Neural progenitor cell (in vitro differentiated cells): Measurements from ENCODE around the gene SRXN1. TPM values are rescaled to one million over a fixed set of nuclear protein-coding genes. Genes with fewer than 3 reads are reported as not detected.

Experiments used
- DNase-seq: peaks from one replicate; pipeline ENCODE4 v3.0.0-alpha.2; 2016; ENCODE audit warnings: low spot score
- H2AFZ ChIP-seq: fragments of 200-600 bp; sonication (generic); replicated peaks from 2 replicates; pipeline ENCODE4 v1.6.1; 2016; ENCODE audit warnings: antibody characterized with exemption
- H3F3A ChIP-seq: fragments of 200-600 bp; sonication (generic); 2 replicates; pipeline ENCODE4 v1.6.1; 2016; ENCODE audit warnings: antibody characterized with exemption, low read depth
- H3K27ac ChIP-seq: fragments of 200-600 bp; sonication (generic); 2 replicates; pipeline ENCODE4 v1.5.1; 2016; ENCODE audit warnings: mild to moderate bottlenecking
- H3K27me3 ChIP-seq: fragments of 200-600 bp; sonication (generic); 2 replicates; pipeline ENCODE4 v1.6.1; 2016; ENCODE audit warnings: mild to moderate bottlenecking, moderate library complexity
- H3K36me3 ChIP-seq: fragments of 200-600 bp; sonication (generic); 2 replicates; pipeline ENCODE4 v1.5.1; 2016
- H3K4me1 ChIP-seq: fragments of 200-600 bp; sonication (generic); 2 replicates; pipeline ENCODE4 v1.6.1; 2016; ENCODE audit warnings: mixed run types
- H3K4me2 ChIP-seq: fragments of 200-600 bp; sonication (generic); 2 replicates; pipeline ENCODE4 v1.6.1; 2016
- H3K4me3 ChIP-seq: fragments of 200-600 bp; sonication (generic); 2 replicates; pipeline ENCODE4 v1.5.1; 2016
- H3K79me2 ChIP-seq: fragments of 200-600 bp; sonication (generic); 2 replicates; pipeline ENCODE4 v1.6.1; 2016; ENCODE audit warnings: low read depth
- H3K9ac ChIP-seq: fragments of 200-600 bp; sonication (generic); 2 replicates; pipeline ENCODE4 v1.6.1; 2016
- H3K9me3 ChIP-seq: fragments of 200-600 bp; sonication (generic); 2 replicates; pipeline ENCODE4 v1.5.1; 2016; ENCODE audit warnings: low read depth
- H4K20me1 ChIP-seq: fragments of 200-600 bp; sonication (generic); 2 replicates; pipeline ENCODE4 v1.6.1; 2016; ENCODE audit warnings: low read depth
- H3K27ac Mint-ChIP-seq: 3 replicates; pipeline ENCODE4 v1.8.0; 2021; ENCODE audit warnings: mixed read lengths
- H3K27me3 Mint-ChIP-seq: 2 replicates; pipeline ENCODE4 v1.8.0; 2022; ENCODE audit warnings: low read depth, mild to moderate bottlenecking, inconsistent platforms, moderate library complexity, mixed read lengths; ENCODE audit not compliant: insufficient read depth
- H3K36me3 Mint-ChIP-seq: 3 replicates; pipeline ENCODE4 v1.8.0; 2021; ENCODE audit warnings: mixed read lengths
- H3K4me1 Mint-ChIP-seq: 3 replicates; pipeline ENCODE4 v1.8.0; 2021; ENCODE audit warnings: mixed read lengths
- H3K4me3 Mint-ChIP-seq: 3 replicates; pipeline ENCODE4 v1.8.0; 2021; ENCODE audit warnings: mild to moderate bottlenecking, moderate library complexity, mixed read lengths
- H3K9me3 Mint-ChIP-seq: 3 replicates; pipeline ENCODE4 v1.8.0; 2020; ENCODE audit warnings: mixed read lengths
- CTCF ChIP-seq: fragments of 200-600 bp; sonication (generic); IDR thresholded peaks from 2 replicates; pipeline ENCODE4 v1.5.1; 2017; ENCODE audit warnings: antibody characterized with exemption, mild to moderate bottlenecking
- EZH2 ChIP-seq: fragments of 200-600 bp; sonication (generic); IDR thresholded peaks from 2 replicates; pipeline ENCODE4 v1.6.1; 2017; ENCODE audit warnings: antibody characterized with exemption, mild to moderate bottlenecking, moderate library complexity
- EZH2phosphoT487 ChIP-seq: fragments of 200-600 bp; sonication (generic); IDR thresholded peaks from 2 replicates; pipeline ENCODE4 v1.6.1; 2017; ENCODE audit warnings: antibody characterized with exemption
- total RNA-seq: library from RNA; depleted of rRNA; stranded (reverse); fragments of >200 nt; gene quantifications from 2 replicates; pipeline ENCODE4 v1.2.3, GENCODE V29; 2015; ENCODE audit warnings: low replicate concordance

SRXN1 gene
- total RNA-seq, 1 donor from 2014 or later, result 6.8 TPM

- Histone ChIP-seq H3K9me3 (no peaks in the 10 kb centered on the region), H3F3A (peaks cover 18% of the 10 kb centered on the region), H3K79me2 (no peaks in the 10 kb centered on the region), H3K4me1 (no peaks in the 10 kb centered on the region), H3K4me2 (peak overlapping the region; percentile 72), H4K20me1 (peaks cover 22% of the 10 kb centered on the region), H2AFZ (peak overlapping the region; percentile 57), H3K27ac (no peak overlapping the region), H3K27me3 (peaks cover 67% of the 10 kb centered on the region), H3K9ac (no peak overlapping the region), H3K4me3 (peak overlapping the region; percentile 40), H3K36me3 (no peaks in the 10 kb centered on the region)
- H3K27me3 Mint-ChIP-seq, result peaks cover 35% of the 10 kb centered on the region
- DNase-seq, result no peak
- TF ChIP-seq EZH2 (peak; percentile 94), CTCF (no peak), EZH2phosphoT487 (peak; percentile 87)
- H3K36me3 Mint-ChIP-seq, result no peaks in the 10 kb centered on the region
- peak overlapping the region; percentile 64 for H3K4me3 Mint-ChIP-seq
- no peak overlapping the region for H3K27ac Mint-ChIP-seq
- no peaks in the 10 kb centered on the region for H3K9me3 Mint-ChIP-seq
- H3K4me1 Mint-ChIP-seq, result peaks cover 11% of the 10 kb centered on the region
These were observed 43.5 kb downstream of the SRXN1 start for GRCh38 chr20:609371-609964.

- Histone ChIP-seq H3K79me2 (no peaks in the 10 kb centered on the region), H3F3A (peaks cover 18% of the 10 kb centered on the region), H3K4me1 (no peaks in the 10 kb centered on the region), H3K4me3 (peak overlapping the region; percentile 40), H3K27me3 (peaks cover 67% of the 10 kb centered on the region), H4K20me1 (peaks cover 22% of the 10 kb centered on the region), H3K4me2 (peak overlapping the region; percentile 72), H3K9ac (no peak overlapping the region), H3K9me3 (no peaks in the 10 kb centered on the region), H2AFZ (no peak overlapping the region), H3K36me3 (no peaks in the 10 kb centered on the region), H3K27ac (no peak overlapping the region)
- Mint-ChIP-seq H3K36me3 (no peaks in the 10 kb centered on the region), H3K27ac (no peak overlapping the region), H3K9me3 (no peaks in the 10 kb centered on the region), H3K4me1 (peaks cover 14% of the 10 kb centered on the region), H3K27me3 (peaks cover 37% of the 10 kb centered on the region), H3K4me3 (peak overlapping the region; percentile 64)
- TF ChIP-seq CTCF (no peak), EZH2 (no peak), EZH2phosphoT487 (no peak)
- DNase-seq, result no peak
These were observed 44.0 kb downstream of the SRXN1 start for GRCh38 chr20:608970-609369.

- Mint-ChIP-seq H3K36me3 (no peaks in the 10 kb centered on the region), H3K27me3 (peaks cover 34% of the 10 kb centered on the region), H3K9me3 (no peaks in the 10 kb centered on the region), H3K4me1 (peaks cover 16% of the 10 kb centered on the region), H3K4me3 (no peak overlapping the region), H3K27ac (no peak overlapping the region)
- Histone ChIP-seq H3K27me3 (peaks cover 57% of the 10 kb centered on the region), H3F3A (peaks cover 18% of the 10 kb centered on the region), H3K27ac (no peak overlapping the region), H3K79me2 (no peaks in the 10 kb centered on the region), H2AFZ (no peak overlapping the region), H3K9ac (no peak overlapping the region), H3K4me1 (no peaks in the 10 kb centered on the region), H3K4me3 (no peak overlapping the region), H3K36me3 (no peaks in the 10 kb centered on the region), H3K9me3 (no peaks in the 10 kb centered on the region), H3K4me2 (no peak overlapping the region), H4K20me1 (peaks cover 22% of the 10 kb centered on the region)
- DNase-seq, result no peak
- no peak for TF ChIP-seq CTCF
- no peak for TF ChIP-seq EZH2phosphoT487
- TF ChIP-seq EZH2, result no peak
These were observed 45.5 kb downstream of the SRXN1 start for GRCh38 chr20:607476-607875.
